ENCODE measurements around the gene PEPD.

DNA sequence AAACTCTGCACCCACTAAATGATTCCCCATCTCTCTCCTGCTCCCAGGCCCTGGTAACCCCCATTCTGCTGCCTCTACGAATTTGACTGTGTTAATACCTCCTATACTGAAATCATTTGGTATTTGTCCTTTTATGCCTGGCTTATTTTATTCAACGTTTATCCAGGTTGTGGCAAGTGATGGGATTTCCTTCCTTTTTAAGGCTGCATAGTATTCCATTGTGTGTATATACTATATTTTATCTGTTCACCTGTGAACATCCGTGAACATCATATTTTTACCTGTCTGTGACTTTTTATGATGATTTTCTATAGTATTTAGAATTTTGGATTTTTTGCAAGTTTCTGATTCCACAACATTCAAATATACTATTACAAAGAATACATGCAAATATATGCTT, 162.0 kb downstream of the PEPD start:
- no peak for TF ChIP-seq GATA3 (IDR thresholded peaks at IDR 0.05; ENCODE audit: low read depth, low read length)
- no peak for TF ChIP-seq GATA2 (IDR thresholded peaks at IDR 0.05; ENCODE audit: low read depth, low read length)

Measured in SH-SY5Y (cell line).